ENCODE results near the gene CHRM2. TPM values are rescaled to one million over a fixed set of nuclear protein-coding genes. Genes with fewer than 3 reads are reported as not detected.

CHRM2 gene
- total and polyA plus RNA-seq, 2 of the 8 experiments (the other 6 are each of a cell fraction or from before 2014, with no cell fraction given), result 0.17 to 0.32 TPM

- H3K27ac ChIP-seq (ENCODE audit: low read depth, low read length), result no peak overlapping the region
- no peaks in the 10 kb centered on the region for H3K9me3 ChIP-seq (ENCODE audit: insufficient read depth in 2 of 2, low read depth in 1 of 2, low read length in 1 of 2)
- no peaks in the 10 kb centered on the region for H3K27me3 ChIP-seq (replicated peaks in 1 of 4; ENCODE audit: control insufficient read depth in 3 of 4, extremely low read depth in 1 of 4, insufficient read depth in 3 of 4, low read length in 3 of 4)
- no peak overlapping the region for H3K56ac ChIP-seq (replicated peaks; ENCODE audit: insufficient read length, low read depth, low read length)
- DNase-seq (ENCODE audit: low read depth in 1 of 2, low spot score in 2 of 2), result no peak
- ChIA-PET POLR2A (ENCODE audit: partially characterized antibody) (no interaction called here), CTCF (ENCODE audit: partially characterized antibody) (interaction anchor here (0.6 kb wide), 1 partner anchor 655 kb away, joined by 3 read pairs; no protein-coding TSS in a partner anchor)
- no peaks in the 10 kb centered on the region; the same call in 1 of the 2 replicates for H3K23me2 ChIP-seq (ENCODE audit: low read depth, low read length)
- no peak overlapping the region for H3K4ac ChIP-seq (replicated peaks; ENCODE audit: insufficient read length, low read depth, low read length)
- no peaks in the 10 kb centered on the region for H3K4me1 ChIP-seq (replicated peaks in 1 of 4; ENCODE audit: control insufficient read depth in 3 of 4, insufficient read depth in 4 of 4, low read length in 3 of 4)
- H4K5ac ChIP-seq (ENCODE audit: insufficient read length, low read depth, low read length), result no peak overlapping the region
- no peak for FAIRE-seq
- no peak overlapping the region for H2BK120ac ChIP-seq (replicated peaks; ENCODE audit: low read depth, low read length)
- no peaks in the 10 kb centered on the region for H4K20me1 ChIP-seq (replicated peaks in 1 of 2; ENCODE audit: control insufficient read depth in 1 of 2, insufficient read depth in 2 of 2, low read length in 2 of 2)
- no peak overlapping the region for H3K4me3 ChIP-seq (ENCODE audit: extremely low read depth in 1 of 4, insufficient read depth in 2 of 4, low read depth in 3 of 4, low read length in 4 of 4)
- H2BK5ac ChIP-seq (ENCODE audit: low read depth, low read length), result no peak overlapping the region
- no peak overlapping the region for H2AFZ ChIP-seq (ENCODE audit: low read length)
- WGBS, 2 experiments (ENCODE audit: extremely low coverage in 1 of 2, insufficient coverage in 1 of 2, insufficient read length in 1 of 2, insufficient replicate concordance in 2 of 2, low coverage in 1 of 2, low lambda C conversion rate in 2 of 2, missing lambda C conversion rate in 1 of 2), result 86% methylated on average over 3 of the region's 3 CpGs; no CpG with 5 or more reads in 1 of the 2 experiments
- H2BK12ac ChIP-seq (ENCODE audit: low read depth, low read length), result no peak overlapping the region
- no peak overlapping the region for H3K18ac ChIP-seq (ENCODE audit: extremely low read depth, low read length)
- no peak overlapping the region for H3K9ac ChIP-seq (replicated peaks in 1 of 4; ENCODE audit: extremely low read depth in 1 of 4, low read depth in 3 of 4, low read length in 3 of 4)
- H2BK15ac ChIP-seq (ENCODE audit: low read length), result no peak overlapping the region
- H3K79me1 ChIP-seq (ENCODE audit: low read depth, low read length), result no peaks in the 10 kb centered on the region
- H3K4me2 ChIP-seq (ENCODE audit: insufficient read depth in 1 of 2, low read depth in 2 of 2, low read length in 2 of 2), result no peak overlapping the region
- no peak overlapping the region for H3K23ac ChIP-seq (ENCODE audit: insufficient read length)
- no peak overlapping the region for H2BK20ac ChIP-seq (ENCODE audit: low read length)
- no peak overlapping the region for H4K91ac ChIP-seq (replicated peaks; ENCODE audit: insufficient read length, low read length)
- no peaks in the 10 kb centered on the region for H3K79me2 ChIP-seq (ENCODE audit: control insufficient read depth in 1 of 2, insufficient read depth in 2 of 2, low read length in 2 of 2)
- no peaks in the 10 kb centered on the region for H3K36me3 ChIP-seq (ENCODE audit: control insufficient read depth in 2 of 4, insufficient read depth in 4 of 4, low read length in 3 of 4)
- no peak for TF ChIP-seq SUZ12 (IDR thresholded peaks at IDR 0.05; ENCODE audit: low read length)
- TF ChIP-seq CBX5 (IDR thresholded peaks at IDR 0.05; ENCODE audit: low read depth, low read length), result no peak
- no peak for TF ChIP-seq SIN3A (conservative IDR thresholded peaks at IDR 0.05 in 1 of 2, IDR thresholded peaks at IDR 0.05 in 1 of 2; ENCODE audit: low read depth in 1 of 2, low read length in 2 of 2)
- no peak for TF ChIP-seq CHD2 (IDR thresholded peaks at IDR 0.05; ENCODE audit: low read length)
- TF ChIP-seq SP4 (IDR thresholded peaks at IDR 0.05; ENCODE audit: low read length), result no peak
- TF ChIP-seq CBX8 (IDR thresholded peaks at IDR 0.05; ENCODE audit: borderline replicate concordance, low read depth, low read length), result no peak
- no peak for TF ChIP-seq CTCF (IDR thresholded peaks at IDR 0.05; ENCODE audit: control extremely low read depth in 1 of 3, insufficient read depth in 1 of 3, low read depth in 1 of 3, low read length in 3 of 3)
- TF ChIP-seq POLR2A (IDR thresholded peaks at IDR 0.05; ENCODE audit: control extremely low read depth in 1 of 2, low read depth in 2 of 2, low read length in 2 of 2), result no peak
- TF ChIP-seq TBP (IDR thresholded peaks at IDR 0.05; ENCODE audit: low read depth, low read length), result no peak
- TF ChIP-seq USF2 (IDR thresholded peaks at IDR 0.05; ENCODE audit: low read length), result no peak
- H2AK5ac ChIP-seq (ENCODE audit: low read depth, low read length), result no peak overlapping the region
- no peak overlapping the region for H4K8ac ChIP-seq (ENCODE audit: extremely low read depth, insufficient read depth, low read length)
- no peak overlapping the region for H3K14ac ChIP-seq (ENCODE audit: insufficient read length)
Observed at GRCh38 chr7:136923111-136923667, 54.7 kb downstream of the CHRM2 start.

Data from H1 (cell line).